IMR-90 (cell line): ENCODE results near the gene ADGRD1. TPM values are rescaled to one million over a fixed set of nuclear protein-coding genes. Genes with fewer than 3 reads are reported as not detected.

ENCODE experiments used
- ATAC-seq: fragments of 200-7000 bp; cut with Tn5 transposase; 2 replicates; pipeline ENCODE4 v1.9.1; 2020; ENCODE audit warnings: low read depth, mild to moderate bottlenecking, moderate library complexity
- BruUV-seq: library from RNA; stranded (reverse); fragments of 400-500 nt; replicated peaks from 2 replicates; lab custom pipeline; 2021; lab: Mats Ljungman, UMichigan
- CTCF ChIA-PET: fragments of 300-600 bp; formaldehyde crosslinking; extraction: SDS; loops from one replicate; lab custom pipeline; 2021; ENCODE audit warnings: antibody characterized with exemption; lab: Yijun Ruan, JAX
- POLR2A ChIA-PET: fragments of 300-600 bp; sonication (Branson Sonifier 250); formaldehyde crosslinking; loops from one replicate; lab custom pipeline; 2022; ENCODE audit warnings: antibody characterized with exemption; ENCODE audit not compliant: unreplicated experiment; lab: Charles Lee
- DNase-seq: peaks from one replicate; pipeline ENCODE4 v3.0.0; 2013
- H2AFZ ChIP-seq: replicated peaks from 2 replicates; pipeline ENCODE3; 2013; ENCODE audit warnings: low read length, mild to moderate bottlenecking; ENCODE audit not compliant: poor library complexity
- H2AK5ac ChIP-seq: 2 replicates; pipeline ENCODE4 v1.6.1; 2013; ENCODE audit warnings: low read depth, low read length, inconsistent platforms
- H2AK9ac ChIP-seq: replicated peaks from 2 replicates; pipeline ENCODE3; 2013; ENCODE audit warnings: mild to moderate bottlenecking, low read depth, low read length, moderate library complexity; ENCODE audit not compliant: poor library complexity
- H2BK120ac ChIP-seq: 2 replicates; pipeline ENCODE4 v1.6.1; 2013; ENCODE audit warnings: low read depth, low read length, inconsistent platforms
- H2BK15ac ChIP-seq: 3 replicates; pipeline ENCODE4 v1.6.1; 2013; ENCODE audit warnings: low read depth, low read length, inconsistent platforms
- H2BK20ac ChIP-seq: 2 replicates; pipeline ENCODE4 v1.6.1; 2013; ENCODE audit warnings: low read depth, mild to moderate bottlenecking, inconsistent platforms, low read length, moderate library complexity
- H2BK5ac ChIP-seq: 2 replicates; pipeline ENCODE4 v1.6.1; 2013; ENCODE audit warnings: mild to moderate bottlenecking, low read depth, low read length, inconsistent platforms; ENCODE audit not compliant: poor library complexity, severe bottlenecking
- H3K14ac ChIP-seq: replicated peaks from 2 replicates; pipeline ENCODE4 v1.6.1; 2013; ENCODE audit warnings: low read depth, low read length, inconsistent platforms
- H3K18ac ChIP-seq: 2 replicates; pipeline ENCODE4 v1.6.1; 2013; ENCODE audit warnings: low read depth, low read length, control low read depth
- H3K23ac ChIP-seq: 2 replicates; pipeline ENCODE4 v1.6.1; 2013; ENCODE audit warnings: low read depth, low read length, inconsistent platforms
- H3K27ac ChIP-seq: 2 replicates; pipeline ENCODE4 v1.5.1; 2013; ENCODE audit warnings: mild to moderate bottlenecking, control low read depth, low read length; ENCODE audit not compliant: insufficient read depth
- H3K27me3 ChIP-seq: 2 replicates; pipeline ENCODE4 v1.6.1; 2013; ENCODE audit warnings: low read length; ENCODE audit not compliant: control insufficient read depth, insufficient read depth
- H3K36me3 ChIP-seq: 2 replicates; pipeline ENCODE4 v1.6.1; 2013; ENCODE audit warnings: low read length, mixed read lengths; ENCODE audit not compliant: control insufficient read depth, insufficient read depth
- H3K4ac ChIP-seq: 2 replicates; pipeline ENCODE4 v1.6.1; 2013; ENCODE audit warnings: low read depth, low read length, inconsistent platforms
- H3K4me1 ChIP-seq: 2 replicates; pipeline ENCODE4 v1.6.1; 2013; ENCODE audit warnings: low read length, mixed read lengths; ENCODE audit not compliant: control insufficient read depth, insufficient read depth
- H3K4me2 ChIP-seq: 2 replicates; pipeline ENCODE4 v1.6.1; 2013; ENCODE audit warnings: low read depth, mild to moderate bottlenecking, control low read depth, low read length, moderate library complexity
- H3K4me3 ChIP-seq: 2 replicates; pipeline ENCODE4 v1.5.1; 2013; ENCODE audit warnings: low read depth, mild to moderate bottlenecking, control low read depth, low read length, moderate library complexity; ENCODE audit not compliant: insufficient read depth
- H3K56ac ChIP-seq: 2 replicates; pipeline ENCODE4 v1.6.1; 2013; ENCODE audit warnings: low read length, inconsistent platforms; ENCODE audit not compliant: insufficient read depth; ENCODE audit errors: extremely low read depth
- H3K79me1 ChIP-seq, 2 experiments: 2 replicates each; pipeline ENCODE4 v1.6.1; 2013; ENCODE audit warnings: low read length in 2 of 2, inconsistent platforms in 1 of 2, low read depth in 1 of 2
- H3K9ac ChIP-seq: 2 replicates; pipeline ENCODE4 v1.6.1; 2013; ENCODE audit warnings: low read depth, low read length, control low read depth
- H3K9me1 ChIP-seq: 2 replicates; pipeline ENCODE4 v1.6.1; 2013; ENCODE audit warnings: low read length, inconsistent platforms; ENCODE audit not compliant: insufficient read depth
- H3K9me3 ChIP-seq: 2 replicates; pipeline ENCODE4 v1.6.1; 2013; ENCODE audit warnings: low read length; ENCODE audit not compliant: control insufficient read depth, insufficient read depth
- H4K20me1 ChIP-seq: 2 replicates; pipeline ENCODE4 v1.6.1; 2013; ENCODE audit warnings: low read length, inconsistent platforms; ENCODE audit not compliant: insufficient read depth
- H4K5ac ChIP-seq: 2 replicates; pipeline ENCODE4 v1.6.1; 2013; ENCODE audit warnings: mild to moderate bottlenecking, low read depth, low read length, control low read depth
- H4K8ac ChIP-seq, 2 experiments: 2 replicates each; pipeline ENCODE4 v1.6.1; 2013; ENCODE audit warnings: low read depth in 2 of 2, low read length in 2 of 2, control low read depth in 1 of 2, inconsistent platforms in 1 of 2
- H4K91ac ChIP-seq: 2 replicates; pipeline ENCODE4 v1.6.1; 2013; ENCODE audit warnings: low read depth, low read length, inconsistent platforms; ENCODE audit not compliant: insufficient read depth
- BHLHE40 ChIP-seq: fragments of 150-350 bp; IDR thresholded peaks from 2 replicates; pipeline ENCODE4 v1.6.1; 2016; ENCODE audit warnings: mild to moderate bottlenecking, low read depth, low read length
- NFE2L2 ChIP-seq: fragments of 150-350 bp; IDR thresholded peaks from 2 replicates; pipeline ENCODE4 v1.6.1; 2016; ENCODE audit warnings: low read depth, mild to moderate bottlenecking, low read length
- SMC3 ChIP-seq: fragments of 150-350 bp; IDR thresholded peaks from 2 replicates; pipeline ENCODE4 v1.6.1; 2016; ENCODE audit warnings: low read depth, mild to moderate bottlenecking, antibody characterized with exemption, low read length, moderate library complexity
- WGBS, 2 experiments: methylation state at CpG; one replicate each; pipeline versions ENCODE4 v1.1.5 to v1.1.7; 2013; ENCODE audit warnings: missing lambda C conversion rate in 2 of 2; ENCODE audit not compliant: insufficient read length in 1 of 2; ENCODE audit errors: extremely low coverage in 2 of 2; 5-methylcytosine and 5-hydroxymethylcytosine counted together
- dilution Hi-C: fragments of 300-500 bp; cut with HindIII; formaldehyde crosslinking; loops from one replicate; pipeline ENCODE4 v1.14.3; 2018; ENCODE audit warnings: low sequenced_read_pairs; ENCODE audit not compliant: unreplicated experiment
- in situ Hi-C: fragments of 300-500 bp; cut with MboI; formaldehyde crosslinking; loops from 3 replicates; pipeline ENCODE4 v1.14.3; 2019; ENCODE audit warnings: low sequenced_read_pairs, inconsistent platforms, mixed read lengths
- intact Hi-C: fragments of 100-400 bp; cut with micrococcal nuclease; formaldehyde crosslinking; loops from 2 replicates; pipeline ENCODE4 v1.10.0; 2022
- polyA plus RNA-seq, 3 experiments: library from polyadenylated mRNA; depleted of rRNA; stranded (reverse); fragments of >200 nt; gene quantifications; 2 replicates each; pipeline ENCODE4 v1.2.3, GENCODE V29; 2012; ENCODE audit warnings: low replicate concordance in 1 of 3
- total RNA-seq: library from RNA; depleted of rRNA; stranded (reverse); fragments of >200 nt; gene quantifications from 2 replicates; pipeline ENCODE4 v1.2.3, GENCODE V29; 2012
- TF ChIP-seq, protein P1 (sequence below): conservative IDR thresholded peaks from 2 replicates; pipeline ENCODE4 v1.5.1; 2012; ENCODE audit warnings: mild to moderate bottlenecking, low read depth, low read length, improper control_type of control experiment

ADGRD1 gene
- total and polyA plus RNA-seq, 2 of the 4 experiments (the other 2 are of a cell fraction), result not detected

DNA sequence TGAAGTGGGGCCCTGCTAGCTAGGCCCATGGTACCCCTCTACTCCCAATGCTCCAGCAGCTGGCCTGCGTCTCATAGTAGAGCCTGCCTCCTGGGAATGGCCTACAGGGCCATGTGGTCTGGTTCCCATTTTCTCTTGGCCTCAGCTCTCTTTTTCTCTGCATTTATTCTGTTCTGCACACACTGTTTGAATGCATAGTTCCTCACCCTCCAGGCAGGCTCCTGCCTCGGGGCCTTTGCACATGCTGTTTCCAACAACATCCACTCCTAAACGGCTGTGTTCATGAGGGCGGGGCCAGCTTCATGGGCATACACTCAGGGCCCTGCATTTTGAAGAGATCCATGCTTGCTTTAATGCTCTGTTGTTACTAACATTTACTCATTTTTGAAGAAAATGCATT is 204.0 kb downstream of the ADGRD1 start:
- H2BK5ac ChIP-seq, result no peak overlapping the region
- no peak overlapping the region for H2BK20ac ChIP-seq
- no TSS peak for BruUV-seq
- no peak overlapping the region for H4K8ac ChIP-seq
- 20% methylated on average over 1 of the region's 4 CpGs; no CpG with 5 or more reads in 1 of the 2 experiments for WGBS, 2 experiments
- H3K27ac ChIP-seq, result no peak overlapping the region
- TF ChIP-seq SMC3, result no peak
- no peak for TF ChIP-seq NFE2L2
- TF ChIP-seq, protein P1, sequence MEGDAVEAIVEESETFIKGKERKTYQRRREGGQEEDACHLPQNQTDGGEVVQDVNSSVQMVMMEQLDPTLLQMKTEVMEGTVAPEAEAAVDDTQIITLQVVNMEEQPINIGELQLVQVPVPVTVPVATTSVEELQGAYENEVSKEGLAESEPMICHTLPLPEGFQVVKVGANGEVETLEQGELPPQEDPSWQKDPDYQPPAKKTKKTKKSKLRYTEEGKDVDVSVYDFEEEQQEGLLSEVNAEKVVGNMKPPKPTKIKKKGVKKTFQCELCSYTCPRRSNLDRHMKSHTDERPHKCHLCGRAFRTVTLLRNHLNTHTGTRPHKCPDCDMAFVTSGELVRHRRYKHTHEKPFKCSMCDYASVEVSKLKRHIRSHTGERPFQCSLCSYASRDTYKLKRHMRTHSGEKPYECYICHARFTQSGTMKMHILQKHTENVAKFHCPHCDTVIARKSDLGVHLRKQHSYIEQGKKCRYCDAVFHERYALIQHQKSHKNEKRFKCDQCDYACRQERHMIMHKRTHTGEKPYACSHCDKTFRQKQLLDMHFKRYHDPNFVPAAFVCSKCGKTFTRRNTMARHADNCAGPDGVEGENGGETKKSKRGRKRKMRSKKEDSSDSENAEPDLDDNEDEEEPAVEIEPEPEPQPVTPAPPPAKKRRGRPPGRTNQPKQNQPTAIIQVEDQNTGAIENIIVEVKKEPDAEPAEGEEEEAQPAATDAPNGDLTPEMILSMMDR, result no peak
- TF ChIP-seq BHLHE40, result no peak
- H3K4ac ChIP-seq, result no peak overlapping the region
- ATAC-seq (no peak), DNase-seq (no peak)
- no peak overlapping the region for H3K4me2 ChIP-seq
- no peak overlapping the region for H3K56ac ChIP-seq
- H3K9me1 ChIP-seq, result no peaks in the 10 kb centered on the region
- H3K36me3 ChIP-seq, result no peaks in the 10 kb centered on the region
- H3K23ac ChIP-seq, result no peak overlapping the region
- H4K20me1 ChIP-seq, result no peaks in the 10 kb centered on the region
- H2AFZ ChIP-seq, result no peak overlapping the region
- no peaks in the 10 kb centered on the region for H3K4me1 ChIP-seq
- H3K27me3 ChIP-seq, result no peaks in the 10 kb centered on the region
- H3K18ac ChIP-seq, result no peak overlapping the region
- intact Hi-C loops, result no loop called here
- no peak overlapping the region for H2AK9ac ChIP-seq
- H3K79me1 ChIP-seq, result no peaks in the 10 kb centered on the region
- H4K91ac ChIP-seq, result no peak overlapping the region
- POLR2A ChIA-PET, result no interaction called here
- no peak overlapping the region for H3K9ac ChIP-seq
- H3K14ac ChIP-seq, result no peak overlapping the region
- no peak overlapping the region for H2BK15ac ChIP-seq
- in situ Hi-C loops, result no loop called here
- H2AK5ac ChIP-seq, result no peak overlapping the region
- no peak overlapping the region for H2BK120ac ChIP-seq
- CTCF ChIA-PET, result no interaction called here
- H4K5ac ChIP-seq, result no peak overlapping the region
- peaks cover 38% of the 10 kb centered on the region for H3K9me3 ChIP-seq
- H3K4me3 ChIP-seq, result no peak overlapping the region
- dilution Hi-C loops, result no loop called here
